ENCODE results near the gene MRPL14. TPM values are rescaled to one million over a fixed set of nuclear protein-coding genes. Genes with fewer than 3 reads are reported as not detected.

MRPL14 gene
- total and polyA plus RNA-seq, 2 of the 8 experiments (the other 6 are each of a cell fraction or from before 2014, with no cell fraction given): 82.0 to 97.1 TPM

DNA sequence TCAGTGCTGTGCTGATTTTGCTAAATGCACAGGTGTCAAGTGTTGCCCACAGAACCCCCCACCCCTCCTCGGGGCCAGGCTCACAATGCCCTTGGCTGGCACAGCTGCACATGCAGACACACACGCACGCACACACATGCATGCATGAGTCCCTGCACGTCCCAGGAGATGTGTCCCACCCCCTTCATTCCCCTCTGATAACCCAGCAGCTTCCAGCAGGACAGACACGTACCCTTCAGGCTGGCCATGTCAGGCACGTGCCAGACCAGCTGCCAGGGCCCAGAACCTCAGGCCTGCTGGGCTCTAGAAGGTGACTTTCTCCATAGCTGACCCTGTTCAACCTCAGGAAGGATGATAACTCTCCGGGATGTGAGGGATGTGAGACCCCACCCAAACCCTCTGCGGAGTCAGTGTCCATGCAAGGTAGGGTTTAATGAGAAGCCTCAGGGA lies 44.4 kb downstream of the MRPL14 start:
- Histone ChIP-seq H4K5ac (ENCODE audit: insufficient read length, low read depth, low read length) (no peak overlapping the region), H2BK120ac (replicated peaks; ENCODE audit: low read depth, low read length) (no peak overlapping the region)

More for the DNA sequence above, 44.4 kb downstream of the MRPL14 start:
- WGBS, 2 experiments (ENCODE audit: extremely low coverage in 1 of 2, insufficient coverage in 1 of 2, insufficient read length in 1 of 2, insufficient replicate concordance in 2 of 2, low coverage in 1 of 2, low lambda C conversion rate in 2 of 2, missing lambda C conversion rate in 1 of 2): 85% methylated on average over 7 of the region's 8 CpGs; no CpG with 5 or more reads in 1 of the 2 experiments
- Histone ChIP-seq H2BK20ac (ENCODE audit: low read length) (no peak overlapping the region), H2AFZ (ENCODE audit: low read length) (no peak overlapping the region), H3K4me3 (ENCODE audit: extremely low read depth in 1 of 4, insufficient read depth in 2 of 4, low read depth in 3 of 4, low read length in 4 of 4) (no peak overlapping the region), H3K4me1 (replicated peaks in 1 of 4; ENCODE audit: control insufficient read depth in 3 of 4, insufficient read depth in 4 of 4, low read length in 3 of 4) (peaks cover 0 to 6% (median 4%) of the 10 kb centered on the region in 4 experiments; a peak in 6 of 7 replicates), H2BK5ac (ENCODE audit: low read depth, low read length) (no peak overlapping the region), H2BK12ac (ENCODE audit: low read depth, low read length) (no peak overlapping the region), H3K4ac (replicated peaks; ENCODE audit: insufficient read length, low read depth, low read length) (no peak overlapping the region), H3K79me1 (ENCODE audit: low read depth, low read length) (no peaks in the 10 kb centered on the region), H3K18ac (ENCODE audit: extremely low read depth, low read length) (no peak overlapping the region), H3K56ac (replicated peaks; ENCODE audit: insufficient read length, low read depth, low read length) (no peak overlapping the region), H3K9ac (replicated peaks in 1 of 4; ENCODE audit: extremely low read depth in 1 of 4, low read depth in 3 of 4, low read length in 3 of 4) (no peak overlapping the region), H4K20me1 (replicated peaks in 1 of 2; ENCODE audit: control insufficient read depth in 1 of 2, insufficient read depth in 2 of 2, low read length in 2 of 2) (no peaks in the 10 kb centered on the region), H3K36me3 (ENCODE audit: control insufficient read depth in 2 of 4, insufficient read depth in 4 of 4, low read length in 3 of 4) (no peaks in the 10 kb centered on the region), H3K4me2 (ENCODE audit: insufficient read depth in 1 of 2, low read depth in 2 of 2, low read length in 2 of 2) (no peak overlapping the region), H3K23ac (ENCODE audit: insufficient read length) (no peak overlapping the region), H3K79me2 (ENCODE audit: control insufficient read depth in 1 of 2, insufficient read depth in 2 of 2, low read length in 2 of 2) (no peaks in the 10 kb centered on the region), H3K14ac (ENCODE audit: insufficient read length) (no peak overlapping the region), H2BK15ac (ENCODE audit: low read length) (no peak overlapping the region), H2AK5ac (ENCODE audit: low read depth, low read length) (no peak overlapping the region), H3K9me3 (ENCODE audit: insufficient read depth in 2 of 2, low read depth in 1 of 2, low read length in 1 of 2) (no peaks in the 10 kb centered on the region), H3K27ac (ENCODE audit: low read depth, low read length) (no peak overlapping the region), H4K8ac (ENCODE audit: extremely low read depth, insufficient read depth, low read length) (no peak overlapping the region), H3K27me3 (replicated peaks in 1 of 4; ENCODE audit: control insufficient read depth in 3 of 4, extremely low read depth in 1 of 4, insufficient read depth in 3 of 4, low read length in 3 of 4) (no peaks in the 10 kb centered on the region), H4K91ac (replicated peaks; ENCODE audit: insufficient read length, low read length) (no peak overlapping the region), H3K23me2 (ENCODE audit: low read depth, low read length) (no peaks in the 10 kb centered on the region)
- TF ChIP-seq EGR1 (IDR thresholded peaks at IDR 0.05; ENCODE audit: borderline replicate concordance, low read depth, low read length) (no peak), NRF1 (IDR thresholded peaks at IDR 0.05; ENCODE audit: low read depth, low read length) (no peak), PHF8 (conservative IDR thresholded peaks at IDR 0.05; ENCODE audit: low read depth, low read length) (no peak), BRCA1 (IDR thresholded peaks at IDR 0.05; ENCODE audit: low read depth, low read length) (no peak)
- no peak for FAIRE-seq
- DNase-seq (ENCODE audit: low read depth in 1 of 2, low spot score in 2 of 2): no peak
- ChIA-PET POLR2A (ENCODE audit: partially characterized antibody) (interaction anchor here (1.2 kb wide), 2 partner anchors 11 to 79 kb away, joined by 3 read pairs; no protein-coding TSS in a partner anchor), CTCF (ENCODE audit: partially characterized antibody) (interaction anchor here (0.9 to 4.9 kb wide), 10 partner anchors 8 to 474 kb away, joined by 3 to 19 read pairs (median 4); partner anchors contain the start of gene VEGFA)
